Spleen (tissue), 7 donors: Measurements from ENCODE around the gene METTL13.

ENCODE experiments used
- POLR2A ChIP-seq, 3 donors: fragments of 450-650 bp; IDR thresholded peaks; one replicate each; pipeline ENCODE4 v1.5.1; 2017; ENCODE audit warnings: antibody characterized with exemption in 3 of 3, mild to moderate bottlenecking in 1 of 3
- POLR2AphosphoS5 ChIP-seq, 3 donors: sonication (generic); formaldehyde crosslinking; IDR thresholded peaks; one replicate each; pipeline ENCODE4 v1.5.1; 2017; ENCODE audit warnings: antibody characterized with exemption in 3 of 3
- TF ChIP-seq, protein P1 (sequence below), 11 experiments: fragments of 200-600 bp in 7 of 11; fragments of 450-650 bp in 4 of 11; sonication (generic) in 4 of 11; IDR thresholded peaks in 8 of 11; conservative IDR thresholded peaks in 3 of 11; 1 replicate in 7 of 11; 2 replicates in 4 of 11; pipeline versions ENCODE4 v1.4.0 to v1.8.0; 2016 to 2021; ENCODE audit warnings: antibody characterized with exemption in 11 of 11, inconsistent platforms in 4 of 11, mild to moderate bottlenecking in 1 of 11
- donor health status: DM: no; HTN: no; CAD: no; lungs with moderate emphysema.
- donor health status: DM: no; HTN: no; CAD: no.
- donor health status: DM: no; HTN: no; CAD: no.

DNA sequence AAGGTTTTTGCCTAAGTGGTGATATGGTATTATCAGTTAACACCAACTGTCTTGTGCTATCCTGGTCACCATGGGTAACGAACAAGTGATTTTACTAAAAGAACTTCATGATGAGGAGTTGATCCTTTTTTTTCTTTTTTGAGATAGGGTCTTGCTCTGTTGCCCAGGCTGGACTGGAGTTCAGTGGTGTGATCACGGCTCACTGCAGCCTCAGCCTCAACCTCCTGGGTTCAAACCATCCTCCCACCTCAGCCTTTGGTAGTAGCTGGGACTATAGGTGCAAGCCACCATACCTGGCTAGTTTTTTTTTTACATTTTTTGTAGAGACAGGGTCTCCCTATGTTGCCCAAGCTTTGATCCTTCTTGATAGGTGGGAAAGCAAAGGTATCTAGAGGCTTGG is 5.1 kb downstream of the METTL13 start:
- TF ChIP-seq POLR2A (IDR thresholded peaks at IDR 0.05) (no peak), POLR2AphosphoS5 (IDR thresholded peaks at IDR 0.05) (no peak)
- TF ChIP-seq, protein P1, sequence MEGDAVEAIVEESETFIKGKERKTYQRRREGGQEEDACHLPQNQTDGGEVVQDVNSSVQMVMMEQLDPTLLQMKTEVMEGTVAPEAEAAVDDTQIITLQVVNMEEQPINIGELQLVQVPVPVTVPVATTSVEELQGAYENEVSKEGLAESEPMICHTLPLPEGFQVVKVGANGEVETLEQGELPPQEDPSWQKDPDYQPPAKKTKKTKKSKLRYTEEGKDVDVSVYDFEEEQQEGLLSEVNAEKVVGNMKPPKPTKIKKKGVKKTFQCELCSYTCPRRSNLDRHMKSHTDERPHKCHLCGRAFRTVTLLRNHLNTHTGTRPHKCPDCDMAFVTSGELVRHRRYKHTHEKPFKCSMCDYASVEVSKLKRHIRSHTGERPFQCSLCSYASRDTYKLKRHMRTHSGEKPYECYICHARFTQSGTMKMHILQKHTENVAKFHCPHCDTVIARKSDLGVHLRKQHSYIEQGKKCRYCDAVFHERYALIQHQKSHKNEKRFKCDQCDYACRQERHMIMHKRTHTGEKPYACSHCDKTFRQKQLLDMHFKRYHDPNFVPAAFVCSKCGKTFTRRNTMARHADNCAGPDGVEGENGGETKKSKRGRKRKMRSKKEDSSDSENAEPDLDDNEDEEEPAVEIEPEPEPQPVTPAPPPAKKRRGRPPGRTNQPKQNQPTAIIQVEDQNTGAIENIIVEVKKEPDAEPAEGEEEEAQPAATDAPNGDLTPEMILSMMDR (IDR thresholded peaks at IDR 0.05 in 8 of 11, conservative IDR thresholded peaks at IDR 0.05 in 3 of 11), result no peak
